ENCODE data around the gene CAMSAP2. TPM values are rescaled to one million over a fixed set of nuclear protein-coding genes. Genes with fewer than 3 reads are reported as not detected.

The CAMSAP2 gene
- total RNA-seq, 1 experiment from 2014 or later, result 30.3 TPM

DNA sequence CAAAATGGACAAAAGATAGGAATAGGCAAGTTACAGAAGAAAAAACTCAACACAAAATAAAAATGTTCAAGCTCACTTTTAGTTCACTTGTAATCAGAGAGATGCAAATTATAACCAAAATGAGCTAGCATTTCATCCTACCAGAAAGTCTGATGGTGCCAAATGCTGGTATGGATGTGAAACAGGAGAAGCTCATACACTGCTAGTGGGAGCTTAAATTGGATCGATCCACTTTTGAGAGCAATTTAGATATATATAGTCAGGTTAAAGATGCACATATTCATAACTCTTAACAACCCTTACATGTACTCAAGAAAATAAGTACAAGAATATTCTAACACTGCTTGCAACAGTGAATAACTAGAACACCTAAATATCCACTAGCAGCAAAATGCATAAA, 18.5 kb upstream of the CAMSAP2 start:
- Mint-ChIP-seq H3K4me3 (ENCODE audit: low read depth, unreplicated experiment) (no peak overlapping the region), H3K36me3 (ENCODE audit: insufficient read depth, unreplicated experiment) (no peaks in the 10 kb centered on the region), H3K27me3 (ENCODE audit: unreplicated experiment) (peaks cover 10% of the 10 kb centered on the region), H3K9me3 (ENCODE audit: low read depth, unreplicated experiment) (no peaks in the 10 kb centered on the region), H3K4me1 (ENCODE audit: low read depth, unreplicated experiment) (no peaks in the 10 kb centered on the region), H3K27ac (ENCODE audit: unreplicated experiment) (no peak overlapping the region)
- TF ChIP-seq, protein P1, sequence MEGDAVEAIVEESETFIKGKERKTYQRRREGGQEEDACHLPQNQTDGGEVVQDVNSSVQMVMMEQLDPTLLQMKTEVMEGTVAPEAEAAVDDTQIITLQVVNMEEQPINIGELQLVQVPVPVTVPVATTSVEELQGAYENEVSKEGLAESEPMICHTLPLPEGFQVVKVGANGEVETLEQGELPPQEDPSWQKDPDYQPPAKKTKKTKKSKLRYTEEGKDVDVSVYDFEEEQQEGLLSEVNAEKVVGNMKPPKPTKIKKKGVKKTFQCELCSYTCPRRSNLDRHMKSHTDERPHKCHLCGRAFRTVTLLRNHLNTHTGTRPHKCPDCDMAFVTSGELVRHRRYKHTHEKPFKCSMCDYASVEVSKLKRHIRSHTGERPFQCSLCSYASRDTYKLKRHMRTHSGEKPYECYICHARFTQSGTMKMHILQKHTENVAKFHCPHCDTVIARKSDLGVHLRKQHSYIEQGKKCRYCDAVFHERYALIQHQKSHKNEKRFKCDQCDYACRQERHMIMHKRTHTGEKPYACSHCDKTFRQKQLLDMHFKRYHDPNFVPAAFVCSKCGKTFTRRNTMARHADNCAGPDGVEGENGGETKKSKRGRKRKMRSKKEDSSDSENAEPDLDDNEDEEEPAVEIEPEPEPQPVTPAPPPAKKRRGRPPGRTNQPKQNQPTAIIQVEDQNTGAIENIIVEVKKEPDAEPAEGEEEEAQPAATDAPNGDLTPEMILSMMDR (IDR thresholded peaks at IDR 0.05; ENCODE audit: unreplicated experiment), result no peak
- CTCF ChIA-PET, result no interaction called here
- DNase-seq, result no peak
- intact Hi-C loops (cut with micrococcal nuclease; ENCODE audit: unreplicated experiment), result no loop called here
- BruUV-seq (replicated peaks), result no TSS peak

DNA sequence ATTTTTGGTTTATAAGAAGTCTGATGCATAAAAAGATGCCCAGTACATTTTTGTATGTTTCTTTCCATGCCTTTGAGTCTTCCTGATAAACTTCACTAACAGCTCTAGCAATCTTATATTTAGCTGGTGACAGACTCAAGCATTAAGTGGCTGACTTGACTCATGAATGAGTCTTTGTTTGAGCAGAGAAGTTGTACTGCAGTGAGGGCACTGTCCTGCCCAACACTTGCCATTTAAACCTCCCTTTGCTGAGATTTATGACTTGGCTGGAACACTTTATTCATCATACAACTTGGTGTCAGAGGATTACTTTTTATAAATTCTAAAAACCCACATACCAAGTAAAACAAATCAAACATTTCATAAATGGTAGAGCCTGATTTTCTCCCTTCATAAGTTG, 14.6 kb upstream of the CAMSAP2 start:
- TF ChIP-seq, protein P1 (IDR thresholded peaks at IDR 0.05; ENCODE audit: unreplicated experiment), result no peak
- Mint-ChIP-seq H3K9me3 (ENCODE audit: low read depth, unreplicated experiment) (no peaks in the 10 kb centered on the region), H3K36me3 (ENCODE audit: insufficient read depth, unreplicated experiment) (no peaks in the 10 kb centered on the region), H3K27ac (ENCODE audit: unreplicated experiment) (no peak overlapping the region), H3K27me3 (ENCODE audit: unreplicated experiment) (no peaks in the 10 kb centered on the region), H3K4me3 (ENCODE audit: low read depth, unreplicated experiment) (no peak overlapping the region), H3K4me1 (ENCODE audit: low read depth, unreplicated experiment) (no peaks in the 10 kb centered on the region)
- BruUV-seq (replicated peaks), result no TSS peak
- no peak for DNase-seq
- CTCF ChIA-PET, result interaction anchor here (0.7 kb wide), 1 partner anchor 53 kb away, joined by 4 read pairs; no protein-coding TSS in a partner anchor
- intact Hi-C loops (cut with micrococcal nuclease; ENCODE audit: unreplicated experiment), result no loop called here

DNA sequence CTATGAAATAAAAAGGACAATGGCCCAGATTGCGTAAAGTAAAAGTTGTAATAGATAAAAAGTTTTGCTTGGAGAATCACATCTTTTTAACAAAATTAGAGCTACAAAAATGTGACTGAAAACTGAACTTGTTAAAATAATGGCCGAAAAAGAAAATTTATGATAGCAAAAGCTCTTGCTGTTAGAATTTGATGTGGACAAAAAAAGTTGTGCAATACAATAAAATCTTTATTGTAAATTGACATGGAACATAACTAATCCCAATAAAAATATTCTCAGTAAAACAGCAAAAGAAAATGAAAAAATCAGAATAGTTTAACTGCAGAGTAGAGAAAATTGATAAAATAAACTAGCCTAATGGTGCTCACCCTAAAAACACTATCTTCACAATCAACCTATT, 11.4 kb upstream of the CAMSAP2 start:
- Mint-ChIP-seq H3K27ac (ENCODE audit: unreplicated experiment) (no peak overlapping the region), H3K36me3 (ENCODE audit: insufficient read depth, unreplicated experiment) (no peaks in the 10 kb centered on the region), H3K27me3 (ENCODE audit: unreplicated experiment) (no peaks in the 10 kb centered on the region), H3K9me3 (ENCODE audit: low read depth, unreplicated experiment) (no peaks in the 10 kb centered on the region), H3K4me3 (ENCODE audit: low read depth, unreplicated experiment) (no peak overlapping the region), H3K4me1 (ENCODE audit: low read depth, unreplicated experiment) (no peaks in the 10 kb centered on the region)
- no TSS peak for BruUV-seq (replicated peaks)
- CTCF ChIA-PET, result interaction anchor here (0.6 to 1.3 kb wide), 3 partner anchors 11 to 40 kb away, joined by 3 to 4 read pairs (median 3); partner anchors contain the start of gene CAMSAP2
- intact Hi-C loops (cut with micrococcal nuclease; ENCODE audit: unreplicated experiment), result no loop called here
- TF ChIP-seq, protein P1 (IDR thresholded peaks at IDR 0.05; ENCODE audit: unreplicated experiment), result no peak
- no peak for DNase-seq

DNA sequence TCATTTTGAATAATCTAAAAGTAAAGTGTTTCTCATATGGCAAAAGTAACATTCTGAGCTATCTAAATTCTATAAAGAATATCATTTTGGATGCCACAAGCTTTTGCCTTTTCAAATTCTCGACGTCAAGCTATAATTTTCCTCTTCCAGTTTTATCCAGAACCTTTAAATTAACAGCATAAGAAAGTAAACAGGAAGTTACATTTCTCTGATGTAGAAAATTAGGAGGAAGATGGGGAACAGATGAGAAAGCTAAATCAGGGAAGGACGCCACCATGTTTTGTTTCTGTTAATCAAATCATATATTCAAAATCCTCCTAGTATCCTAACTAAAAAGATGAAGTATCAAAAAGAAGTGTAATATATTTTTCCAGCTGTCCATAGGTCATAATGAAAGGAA, 8.8 kb upstream of the CAMSAP2 start:
- Mint-ChIP-seq H3K36me3 (ENCODE audit: insufficient read depth, unreplicated experiment) (no peaks in the 10 kb centered on the region), H3K4me3 (ENCODE audit: low read depth, unreplicated experiment) (no peak overlapping the region), H3K27ac (ENCODE audit: unreplicated experiment) (no peak overlapping the region), H3K27me3 (ENCODE audit: unreplicated experiment) (no peaks in the 10 kb centered on the region), H3K4me1 (ENCODE audit: low read depth, unreplicated experiment) (no peaks in the 10 kb centered on the region), H3K9me3 (ENCODE audit: low read depth, unreplicated experiment) (no peaks in the 10 kb centered on the region)
- intact Hi-C loops (cut with micrococcal nuclease; ENCODE audit: unreplicated experiment), result no loop called here
- TF ChIP-seq, protein P1 (IDR thresholded peaks at IDR 0.05; ENCODE audit: unreplicated experiment), result no peak
- no TSS peak for BruUV-seq (replicated peaks)
- CTCF ChIA-PET, result no interaction called here
- DNase-seq, result no peak

All from Calu3 (cell line).